GM19025 (cell line): ENCODE measurements around the gene EEF1G.
A peak's percentile ranks its signal among the peaks of the same experiment; 100 is the strongest.
"Not testable (repeated sequence)": the region's sequence is repeated elsewhere in the genome, so short reads cannot be mapped to it uniquely, and the experiment has no call there.

Experiments used
- ATAC-seq: cut with Tn5 transposase; IDR thresholded peaks from one replicate; pipeline ENCODE4 v1.9.1; 2021; ENCODE audit warnings: mild to moderate bottlenecking, low read depth, moderate library complexity; ENCODE audit not compliant: unreplicated experiment

The EEF1G gene

GRCh38 chr11:62556875-62557631 is 16.6 kb downstream of the EEF1G start:
- ATAC-seq = peak; percentile 27

DNA sequence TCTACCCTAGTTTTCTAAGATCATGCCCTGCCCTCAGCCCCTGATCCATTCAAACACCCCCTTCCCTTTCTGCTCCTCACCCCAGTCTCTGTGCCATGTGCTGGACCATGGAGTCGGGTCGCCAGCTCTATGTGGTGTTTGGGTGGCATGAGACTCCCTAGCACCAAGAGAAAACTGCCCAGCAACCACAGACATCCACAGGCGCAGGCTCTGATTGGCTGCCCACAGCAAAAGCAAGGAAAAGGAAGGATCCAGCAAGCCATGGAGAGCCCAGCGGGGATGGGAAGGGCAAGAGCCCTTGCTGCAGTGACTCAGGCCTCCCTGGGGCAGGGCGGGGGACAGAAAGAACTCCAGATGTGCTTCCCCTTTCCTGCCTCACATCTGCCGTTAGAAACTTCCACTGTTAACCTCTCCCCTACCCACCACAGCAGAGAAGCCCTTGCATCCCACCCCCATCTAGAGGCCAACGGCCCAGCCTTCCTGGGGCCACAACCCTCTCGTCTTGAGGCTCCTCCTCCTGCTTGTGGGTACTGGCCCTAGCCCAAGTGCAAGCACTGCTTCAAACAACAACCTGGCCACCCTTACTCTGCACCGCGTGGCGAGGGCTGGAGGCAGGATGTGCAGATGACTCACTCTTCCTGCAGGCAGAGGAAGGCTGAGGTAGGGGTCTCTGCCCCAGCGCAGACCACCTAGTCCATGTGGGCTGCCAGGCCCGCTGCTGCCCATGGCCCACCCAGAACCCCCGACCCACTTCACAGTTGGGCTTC is 17.4 kb downstream of the EEF1G start:
- peak; percentile 36 for ATAC-seq

DNA sequence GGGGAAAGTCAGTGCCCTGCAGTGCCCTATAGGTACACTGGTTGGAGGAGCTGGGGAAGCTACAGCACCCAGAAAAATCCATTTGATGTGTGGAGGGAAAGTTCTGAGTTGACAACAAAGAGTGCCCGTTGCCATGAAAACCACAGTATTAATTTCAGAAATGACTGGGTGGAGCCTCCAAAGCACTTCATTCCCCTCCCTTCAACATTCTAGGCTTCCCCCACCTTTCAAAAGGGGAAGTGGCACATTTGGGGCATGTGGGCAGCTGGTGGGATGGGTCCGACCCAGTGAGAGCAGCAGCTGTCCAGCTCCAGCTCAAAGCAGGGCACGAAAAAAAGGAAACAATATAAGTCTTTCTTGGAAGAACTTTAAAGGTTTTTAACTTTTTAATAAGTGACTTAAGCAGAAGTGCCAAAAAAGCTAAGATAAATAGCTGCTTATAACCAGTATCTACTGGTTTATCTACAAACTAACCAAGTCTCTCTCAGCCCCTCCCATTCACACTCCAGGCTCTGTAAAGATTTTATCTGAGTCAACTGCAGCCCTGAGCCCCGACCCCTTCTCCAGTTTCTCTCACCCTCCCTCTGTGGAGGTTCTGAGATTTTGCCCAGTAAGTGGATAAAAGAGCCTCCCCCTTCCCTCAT is 18.1 kb downstream of the EEF1G start:
- no peak for ATAC-seq

- no peak for ATAC-seq
These were observed 19.1 kb downstream of the EEF1G start for GRCh38 chr11:62554387-62555167.

DNA sequence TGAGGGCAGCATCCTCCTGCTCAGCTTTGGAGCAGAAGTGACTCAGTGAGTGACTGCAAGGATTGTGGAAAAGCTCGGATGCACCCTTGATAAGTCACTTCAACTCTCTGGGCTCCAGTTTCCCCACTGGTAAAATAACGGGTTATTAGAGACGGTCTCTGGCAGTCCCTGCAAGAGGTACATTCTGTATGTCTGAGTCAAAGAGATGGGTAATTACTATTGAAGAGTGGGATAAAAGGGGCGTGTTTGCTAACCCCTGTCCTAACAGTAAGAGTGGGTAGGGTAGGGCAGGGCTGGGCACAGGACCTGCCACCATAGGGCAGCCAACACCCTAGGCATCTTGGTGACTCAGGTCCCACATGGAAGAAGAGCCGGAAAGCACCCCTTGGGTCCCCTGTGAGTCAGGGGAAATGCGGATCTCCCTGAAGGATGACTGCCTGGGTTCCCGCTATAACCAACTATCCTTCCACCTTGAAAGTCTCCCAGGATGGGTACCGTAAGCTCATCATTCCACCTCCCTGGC is 19.8 kb downstream of the EEF1G start:
- ATAC-seq = no peak

- no peak for ATAC-seq
These were observed 20.4 kb downstream of the EEF1G start for GRCh38 chr11:62553080-62553838.

DNA sequence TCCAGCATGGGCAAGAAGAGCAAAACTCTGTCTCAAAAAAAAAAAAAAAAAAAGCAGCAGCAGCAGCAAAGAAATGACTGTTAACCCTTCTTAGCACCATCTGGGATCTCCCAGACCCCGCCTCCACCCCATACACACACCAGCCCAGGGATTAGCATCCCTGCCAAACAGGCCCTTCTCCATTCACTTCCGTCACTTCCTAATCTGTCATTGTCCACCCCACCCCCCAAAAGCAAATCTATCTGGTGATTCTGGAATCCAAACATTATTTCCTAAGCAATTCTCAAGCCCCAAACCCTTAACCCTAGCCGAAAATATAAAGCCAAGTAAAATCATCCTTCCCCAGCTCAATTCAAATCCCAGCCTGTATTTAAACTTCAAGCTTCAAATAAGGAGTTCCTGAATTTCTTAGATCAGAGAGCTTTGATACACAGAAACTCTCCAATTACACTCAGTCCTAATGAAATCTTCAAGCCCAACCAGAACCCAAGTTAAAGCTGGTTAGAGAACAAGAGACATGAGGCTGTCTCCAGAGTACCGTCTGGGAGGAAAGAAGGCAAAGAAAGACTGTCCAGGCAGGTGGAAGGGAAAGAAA is 21.1 kb downstream of the EEF1G start:
- no peak for ATAC-seq

- not testable (repeated sequence) for ATAC-seq
These were observed 23.2 kb downstream of the EEF1G start for GRCh38 chr11:62550478-62550877.

- no peak for ATAC-seq
These were observed 25.0 kb downstream of the EEF1G start for GRCh38 chr11:62548545-62549335.

GRCh38 chr11:62547691-62548281 is 25.9 kb downstream of the EEF1G start:
- no peak for ATAC-seq

DNA sequence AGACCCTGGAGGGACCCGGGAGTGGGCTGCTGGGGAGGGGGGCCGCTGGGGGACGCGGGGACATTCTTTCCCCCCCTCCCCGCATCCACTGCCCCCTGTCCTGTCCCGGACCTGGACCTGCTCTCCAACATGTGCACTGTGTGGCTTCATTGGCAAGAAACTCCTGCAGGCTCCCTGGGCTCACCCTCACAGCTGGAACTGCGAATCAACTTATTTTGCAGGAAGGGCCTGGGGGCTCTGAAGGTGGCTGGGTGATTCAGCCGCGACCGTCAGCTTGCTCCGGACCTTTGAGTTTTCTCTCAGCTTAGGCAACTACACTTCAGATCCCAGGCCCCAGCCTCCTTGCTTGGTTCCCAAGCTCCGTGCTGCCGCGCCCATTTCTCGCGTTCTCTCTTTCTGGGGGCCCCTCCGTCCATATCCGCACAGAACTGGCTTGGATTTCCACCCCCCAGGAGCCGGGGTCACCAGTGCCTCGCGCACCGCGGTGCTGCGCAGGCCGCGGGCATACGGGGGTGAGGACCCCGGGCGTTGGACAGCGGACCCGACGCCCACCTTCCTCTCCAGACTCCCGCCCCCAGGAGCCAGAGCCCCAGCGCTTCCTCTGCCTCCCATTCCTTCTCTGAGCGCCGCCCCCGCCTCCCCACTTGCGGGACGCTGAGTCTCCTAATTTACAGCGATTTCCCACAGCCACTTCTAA is 26.6 kb downstream of the EEF1G start:
- ATAC-seq = peak; percentile 4

DNA sequence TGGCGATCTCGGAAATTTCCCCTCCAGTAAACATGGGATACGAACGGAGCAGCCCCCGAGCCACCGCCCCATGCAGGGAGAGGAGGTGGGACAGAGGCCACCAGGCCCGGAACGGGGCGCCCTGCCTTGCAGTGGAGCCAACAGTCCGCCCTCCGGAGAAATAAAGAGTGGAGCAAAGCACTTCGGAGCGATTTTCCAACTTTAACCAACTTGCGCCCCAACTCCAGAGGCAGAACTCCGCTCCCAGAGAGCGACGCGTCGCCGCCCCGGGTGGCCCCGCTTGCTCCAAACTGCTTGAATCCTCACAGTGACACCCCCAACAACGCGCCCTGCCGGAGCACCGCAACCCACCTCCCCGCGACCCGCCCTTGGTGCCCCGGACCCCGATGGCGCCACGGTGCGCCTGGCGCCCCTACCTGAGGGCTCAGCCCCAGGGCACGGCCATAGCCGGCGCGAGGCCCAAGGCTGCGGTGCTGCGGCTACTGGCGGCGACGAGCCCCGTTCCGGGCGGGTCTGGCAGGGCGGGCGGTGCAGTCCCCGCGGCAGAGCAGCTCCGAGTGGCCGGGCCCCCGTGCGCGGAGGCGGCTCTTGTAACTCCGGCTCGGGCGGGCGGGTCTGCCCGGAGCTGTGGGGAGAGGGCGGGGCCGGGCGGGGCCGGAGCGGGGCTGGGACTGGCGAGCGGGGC is 27.3 kb downstream of the EEF1G start, which contains the start of gene AHNAK:
AHNAK (minus strand) TSS at position 563 of the 685 bp plus-strand sequence. CDS start 10,708 bp downstream, outside the sequence.
- peak; percentile 34 for ATAC-seq

DNA sequence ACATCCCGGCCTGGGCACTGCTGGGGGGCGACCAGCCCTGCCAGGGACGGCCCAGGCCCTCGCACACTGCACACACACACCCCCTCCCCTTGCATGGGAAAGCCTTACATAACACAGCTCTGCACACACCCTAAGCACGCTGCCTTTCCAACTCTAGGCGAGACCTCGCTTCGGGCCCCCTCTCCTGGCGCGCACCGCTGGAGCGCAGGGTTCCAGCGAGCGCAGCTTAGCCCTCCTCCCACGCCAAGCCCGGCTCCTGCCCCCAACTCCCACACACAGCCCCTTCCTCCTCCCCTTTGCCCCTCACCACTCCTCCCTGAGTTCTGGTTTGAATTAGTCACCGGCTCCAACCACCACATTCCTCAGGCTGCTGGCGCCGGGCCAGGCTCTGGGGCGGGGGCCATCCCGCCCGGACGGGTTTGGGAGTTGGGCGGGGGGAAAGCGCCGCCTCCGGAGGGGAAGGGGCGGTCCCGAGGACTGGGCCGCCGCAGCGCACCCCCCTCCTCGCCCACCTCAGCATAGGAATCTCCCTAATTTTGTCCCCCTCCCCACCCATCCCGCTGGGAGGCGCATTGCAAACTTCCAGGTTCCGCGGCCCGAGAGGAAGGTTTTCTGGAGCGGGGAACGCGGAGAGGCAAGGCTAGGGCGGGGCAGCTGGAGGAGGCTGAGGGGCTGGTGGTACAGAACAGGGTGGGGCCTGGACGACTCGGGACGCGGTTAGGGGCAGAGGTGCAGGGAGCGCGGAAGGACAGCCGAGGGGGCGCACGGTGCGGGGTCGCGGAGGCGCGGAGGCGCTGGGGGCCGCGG is 28.1 kb downstream of the EEF1G start:
- ATAC-seq = no peak

GRCh38 chr11:62544581-62545436 is 28.9 kb downstream of the EEF1G start:
- no peak for ATAC-seq
